ENCODE data around the gene KIAA1671. TPM values are rescaled to one million over a fixed set of nuclear protein-coding genes. Genes with fewer than 3 reads are reported as not detected.

Gene KIAA1671
- total RNA-seq, 4 donors from 2014 or later = 83.1 to 162 (median 105) TPM

- H3K9me3 ChIP-seq = no peaks in the 10 kb centered on the region
- in situ Hi-C loops (cut with MboI; ENCODE audit: low pct_ligation_motif_present in 1 of 4, low pct_unique_long_range_greater_than_20kb in 1 of 4, low sequenced_read_pairs in 3 of 4) (no loop called here), intact Hi-C loops (cut with DNase I; ENCODE audit: low total_unique reads) (no loop called here)
- H3K4me1 ChIP-seq = peaks cover 23 to 60% (median 36%) of the 10 kb centered on the region in 4 donors
- peak overlapping the region; percentile 84 to 89 (median 88) for H3K27ac ChIP-seq
- H3K27me3 ChIP-seq = no peaks in the 10 kb centered on the region
- TF ChIP-seq EP300 (IDR thresholded peaks at IDR 0.05; ENCODE audit: low read depth) = no peak
- TF ChIP-seq POLR2A (IDR thresholded peaks at IDR 0.05) = no peak
- TF ChIP-seq POLR2AphosphoS5 (IDR thresholded peaks at IDR 0.05) = no peak
- TF ChIP-seq, protein P1, sequence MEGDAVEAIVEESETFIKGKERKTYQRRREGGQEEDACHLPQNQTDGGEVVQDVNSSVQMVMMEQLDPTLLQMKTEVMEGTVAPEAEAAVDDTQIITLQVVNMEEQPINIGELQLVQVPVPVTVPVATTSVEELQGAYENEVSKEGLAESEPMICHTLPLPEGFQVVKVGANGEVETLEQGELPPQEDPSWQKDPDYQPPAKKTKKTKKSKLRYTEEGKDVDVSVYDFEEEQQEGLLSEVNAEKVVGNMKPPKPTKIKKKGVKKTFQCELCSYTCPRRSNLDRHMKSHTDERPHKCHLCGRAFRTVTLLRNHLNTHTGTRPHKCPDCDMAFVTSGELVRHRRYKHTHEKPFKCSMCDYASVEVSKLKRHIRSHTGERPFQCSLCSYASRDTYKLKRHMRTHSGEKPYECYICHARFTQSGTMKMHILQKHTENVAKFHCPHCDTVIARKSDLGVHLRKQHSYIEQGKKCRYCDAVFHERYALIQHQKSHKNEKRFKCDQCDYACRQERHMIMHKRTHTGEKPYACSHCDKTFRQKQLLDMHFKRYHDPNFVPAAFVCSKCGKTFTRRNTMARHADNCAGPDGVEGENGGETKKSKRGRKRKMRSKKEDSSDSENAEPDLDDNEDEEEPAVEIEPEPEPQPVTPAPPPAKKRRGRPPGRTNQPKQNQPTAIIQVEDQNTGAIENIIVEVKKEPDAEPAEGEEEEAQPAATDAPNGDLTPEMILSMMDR (IDR thresholded peaks at IDR 0.05) = no peak
- no peak for DNase-seq
- no peak overlapping the region for H3K4me3 ChIP-seq
- no peaks in the 10 kb centered on the region for H3K36me3 ChIP-seq
- WGBS, 2 donors (ENCODE audit: low coverage in 1 of 2) = 70 to 85% methylated on average over 1 of the region's 1 CpG
These were observed 25.8 kb downstream of the KIAA1671 start for GRCh38 chr22:24978308-24978707.

DNA sequence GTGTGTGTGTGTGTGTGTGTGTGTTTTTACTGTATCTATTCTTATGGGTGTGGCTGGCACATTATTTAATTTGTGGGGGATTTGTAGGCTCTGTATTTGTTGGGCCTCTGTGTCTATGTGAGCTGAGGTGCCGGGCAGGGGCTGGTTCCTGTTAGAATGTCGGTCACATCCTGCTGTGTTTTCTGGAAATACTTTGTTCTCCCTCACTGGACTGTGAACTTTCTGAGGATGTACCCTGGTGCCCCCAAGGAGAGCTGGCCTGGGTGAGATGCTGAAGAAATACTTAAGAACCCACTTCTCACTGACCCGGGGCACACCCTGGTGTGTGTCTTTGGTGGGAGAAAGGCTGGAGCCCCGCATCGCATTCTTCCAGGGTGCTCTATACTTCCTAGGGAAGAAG lies 28.6 kb downstream of the KIAA1671 start:
- H3K27me3 ChIP-seq = no peaks in the 10 kb centered on the region
- TF ChIP-seq POLR2A (IDR thresholded peaks at IDR 0.05) (no peak), EP300 (IDR thresholded peaks at IDR 0.05; ENCODE audit: low read depth) (no peak), POLR2AphosphoS5 (IDR thresholded peaks at IDR 0.05) (no peak)
- TF ChIP-seq, protein P1 (IDR thresholded peaks at IDR 0.05) = no peak
- in situ Hi-C loops (cut with MboI; ENCODE audit: low pct_ligation_motif_present in 1 of 4, low pct_unique_long_range_greater_than_20kb in 1 of 4, low sequenced_read_pairs in 3 of 4) = no loop called here
- H3K4me1 ChIP-seq = peaks cover 21 to 38% (median 22%) of the 10 kb centered on the region in 4 donors
- 84 to 100% methylated on average over 1 to 5 of the region's 5 CpGs for WGBS, 2 donors (ENCODE audit: low coverage in 1 of 2)
- H3K27ac ChIP-seq = peak overlapping the region in 1 of 4 donors; percentile 41
- no peaks in the 10 kb centered on the region for H3K36me3 ChIP-seq
- no peaks in the 10 kb centered on the region for H3K9me3 ChIP-seq
- intact Hi-C loops (cut with DNase I; ENCODE audit: low total_unique reads) = no loop called here
- no peak overlapping the region for H3K4me3 ChIP-seq
- no peak for DNase-seq

DNA sequence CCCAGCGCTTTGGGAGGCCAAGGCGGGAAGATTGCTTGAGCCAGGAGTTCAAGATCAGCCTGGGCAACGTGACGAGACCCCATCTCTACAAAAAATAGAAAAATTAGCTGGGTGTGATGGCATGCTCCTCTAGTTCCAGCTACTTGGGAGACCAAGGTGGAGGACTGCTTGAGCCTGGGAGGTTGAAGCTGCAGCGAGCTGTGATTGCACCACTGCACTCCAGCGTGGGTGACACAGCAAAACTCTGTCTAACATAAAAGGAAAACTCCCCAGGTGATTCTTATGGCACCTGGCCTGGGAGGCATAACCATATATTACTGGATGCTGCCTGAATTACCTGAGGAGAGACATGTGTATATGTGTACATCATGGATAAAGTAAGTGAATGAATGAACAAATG lies 29.1 kb downstream of the KIAA1671 start:
- WGBS, 2 donors (ENCODE audit: low coverage in 1 of 2) = 66% methylated on average over 6 of the region's 6 CpGs; no CpG with 5 or more reads in 1 of the 2 donors
- no peaks in the 10 kb centered on the region for H3K9me3 ChIP-seq
- TF ChIP-seq, protein P1 (IDR thresholded peaks at IDR 0.05) = no peak
- TF ChIP-seq POLR2A (IDR thresholded peaks at IDR 0.05) (no peak), EP300 (IDR thresholded peaks at IDR 0.05; ENCODE audit: low read depth) (no peak), POLR2AphosphoS5 (IDR thresholded peaks at IDR 0.05) (no peak)

GRCh38 chr22:24982301-24983056 lies 30.0 kb downstream of the KIAA1671 start:
- no peaks in the 10 kb centered on the region for H3K9me3 ChIP-seq
- DNase-seq = no peak
- H3K4me3 ChIP-seq = no peak overlapping the region
- TF ChIP-seq EP300 (IDR thresholded peaks at IDR 0.05; ENCODE audit: low read depth) = no peak
- TF ChIP-seq POLR2AphosphoS5 (IDR thresholded peaks at IDR 0.05) = no peak
- TF ChIP-seq POLR2A (IDR thresholded peaks at IDR 0.05) = no peak
- TF ChIP-seq, protein P1 (IDR thresholded peaks at IDR 0.05) = no peak
- intact Hi-C loops (cut with DNase I; ENCODE audit: low total_unique reads) = no loop called here
- in situ Hi-C loops (cut with MboI; ENCODE audit: low pct_ligation_motif_present in 1 of 4, low pct_unique_long_range_greater_than_20kb in 1 of 4, low sequenced_read_pairs in 3 of 4) = no loop called here
- no peaks in the 10 kb centered on the region for H3K27me3 ChIP-seq
- H3K36me3 ChIP-seq = no peaks in the 10 kb centered on the region
- peak overlapping the region in 1 of 4 donors; percentile 11 for H3K27ac ChIP-seq
- WGBS, 2 donors (ENCODE audit: low coverage in 1 of 2) = 73 to 80% methylated on average over 3 to 8 of the region's 8 CpGs
- H3K4me1 ChIP-seq = peaks cover 6 to 35% (median 15%) of the 10 kb centered on the region in 4 donors

More for the DNA sequence above, 29.1 kb downstream of the KIAA1671 start:
- in situ Hi-C loops (cut with MboI; ENCODE audit: low pct_ligation_motif_present in 1 of 4, low pct_unique_long_range_greater_than_20kb in 1 of 4, low sequenced_read_pairs in 3 of 4) (no loop called here), intact Hi-C loops (cut with DNase I; ENCODE audit: low total_unique reads) (no loop called here)
- no peak for DNase-seq
- H3K36me3 ChIP-seq = no peaks in the 10 kb centered on the region
- H3K27ac ChIP-seq = no peak overlapping the region
- peaks cover 15 to 35% (median 19%) of the 10 kb centered on the region in 4 donors for H3K4me1 ChIP-seq
- no peaks in the 10 kb centered on the region for H3K27me3 ChIP-seq
- H3K4me3 ChIP-seq = no peak overlapping the region

Measured in transverse colon (tissue), 4 donors.